ENCODE measurements around the gene SLC17A9.
A peak's percentile ranks its signal among the peaks of the same experiment; 100 is the strongest.

DNA sequence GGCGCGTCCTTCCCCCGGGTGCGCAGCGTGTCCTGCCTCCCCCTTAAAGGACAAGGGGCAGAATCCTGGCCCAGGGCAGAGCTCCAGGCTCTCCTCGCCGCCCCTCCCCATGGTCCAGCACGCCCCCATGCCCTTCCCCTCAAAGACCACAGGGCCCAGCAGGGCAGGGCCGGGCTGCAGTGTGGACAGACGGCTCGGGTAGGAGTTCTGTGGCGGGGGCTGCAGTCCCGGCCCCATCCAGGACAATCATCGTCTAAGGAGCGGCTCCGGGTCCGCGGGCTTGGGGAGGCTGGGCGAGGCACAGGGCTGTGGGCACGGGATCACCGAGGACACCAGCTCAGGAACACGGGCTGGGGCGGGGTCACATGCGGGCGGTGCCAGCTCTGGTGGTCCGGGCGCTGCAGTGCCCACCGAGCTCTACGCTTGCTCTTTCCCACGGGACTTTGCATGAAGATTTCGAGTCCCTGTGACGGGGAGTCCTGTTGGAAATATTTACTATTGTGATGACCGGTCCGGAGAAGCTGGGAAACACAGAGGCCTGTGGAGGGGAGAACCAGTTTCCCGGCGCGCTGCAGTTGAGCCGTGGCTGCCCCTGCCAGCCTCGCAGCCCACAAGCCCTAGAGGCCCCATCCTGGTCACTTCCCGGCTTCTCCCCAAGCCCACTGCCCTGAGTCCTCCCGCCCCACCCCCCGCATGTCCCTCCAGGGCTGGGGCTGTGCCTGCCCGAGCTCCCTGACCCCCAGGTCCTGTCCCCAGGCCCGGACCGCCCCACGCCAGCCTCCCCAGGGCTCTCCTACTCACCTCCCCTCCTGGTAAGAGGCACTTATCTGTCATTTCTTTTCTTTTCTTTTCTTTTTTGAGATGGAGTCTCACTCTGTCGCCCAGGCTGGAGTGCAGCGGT is 20.6 kb downstream of the SLC17A9 start:
- TF ChIP-seq, protein P1, sequence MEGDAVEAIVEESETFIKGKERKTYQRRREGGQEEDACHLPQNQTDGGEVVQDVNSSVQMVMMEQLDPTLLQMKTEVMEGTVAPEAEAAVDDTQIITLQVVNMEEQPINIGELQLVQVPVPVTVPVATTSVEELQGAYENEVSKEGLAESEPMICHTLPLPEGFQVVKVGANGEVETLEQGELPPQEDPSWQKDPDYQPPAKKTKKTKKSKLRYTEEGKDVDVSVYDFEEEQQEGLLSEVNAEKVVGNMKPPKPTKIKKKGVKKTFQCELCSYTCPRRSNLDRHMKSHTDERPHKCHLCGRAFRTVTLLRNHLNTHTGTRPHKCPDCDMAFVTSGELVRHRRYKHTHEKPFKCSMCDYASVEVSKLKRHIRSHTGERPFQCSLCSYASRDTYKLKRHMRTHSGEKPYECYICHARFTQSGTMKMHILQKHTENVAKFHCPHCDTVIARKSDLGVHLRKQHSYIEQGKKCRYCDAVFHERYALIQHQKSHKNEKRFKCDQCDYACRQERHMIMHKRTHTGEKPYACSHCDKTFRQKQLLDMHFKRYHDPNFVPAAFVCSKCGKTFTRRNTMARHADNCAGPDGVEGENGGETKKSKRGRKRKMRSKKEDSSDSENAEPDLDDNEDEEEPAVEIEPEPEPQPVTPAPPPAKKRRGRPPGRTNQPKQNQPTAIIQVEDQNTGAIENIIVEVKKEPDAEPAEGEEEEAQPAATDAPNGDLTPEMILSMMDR (conservative IDR thresholded peaks at IDR 0.05; ENCODE audit: low read depth in 2 of 2) = no peak
- TF ChIP-seq EZH2 (IDR thresholded peaks at IDR 0.05; ENCODE audit: low read depth, unreplicated experiment) (peak; percentile 35), EZH2phosphoT487 (IDR thresholded peaks at IDR 0.05; ENCODE audit: unreplicated experiment) (no peak), POLR2AphosphoS5 (IDR thresholded peaks at IDR 0.05; ENCODE audit: low read depth) (no peak), ZNF114 (CRISPR knock-in tag; IDR thresholded peaks at IDR 0.05) (no peak), CREB1 (CRISPR knock-in tag; IDR thresholded peaks at IDR 0.05; ENCODE audit: low read depth) (no peak), NANOG (IDR thresholded peaks at IDR 0.05; ENCODE audit: borderline replicate concordance) (no peak)
- TF ChIP-seq, protein P2, sequence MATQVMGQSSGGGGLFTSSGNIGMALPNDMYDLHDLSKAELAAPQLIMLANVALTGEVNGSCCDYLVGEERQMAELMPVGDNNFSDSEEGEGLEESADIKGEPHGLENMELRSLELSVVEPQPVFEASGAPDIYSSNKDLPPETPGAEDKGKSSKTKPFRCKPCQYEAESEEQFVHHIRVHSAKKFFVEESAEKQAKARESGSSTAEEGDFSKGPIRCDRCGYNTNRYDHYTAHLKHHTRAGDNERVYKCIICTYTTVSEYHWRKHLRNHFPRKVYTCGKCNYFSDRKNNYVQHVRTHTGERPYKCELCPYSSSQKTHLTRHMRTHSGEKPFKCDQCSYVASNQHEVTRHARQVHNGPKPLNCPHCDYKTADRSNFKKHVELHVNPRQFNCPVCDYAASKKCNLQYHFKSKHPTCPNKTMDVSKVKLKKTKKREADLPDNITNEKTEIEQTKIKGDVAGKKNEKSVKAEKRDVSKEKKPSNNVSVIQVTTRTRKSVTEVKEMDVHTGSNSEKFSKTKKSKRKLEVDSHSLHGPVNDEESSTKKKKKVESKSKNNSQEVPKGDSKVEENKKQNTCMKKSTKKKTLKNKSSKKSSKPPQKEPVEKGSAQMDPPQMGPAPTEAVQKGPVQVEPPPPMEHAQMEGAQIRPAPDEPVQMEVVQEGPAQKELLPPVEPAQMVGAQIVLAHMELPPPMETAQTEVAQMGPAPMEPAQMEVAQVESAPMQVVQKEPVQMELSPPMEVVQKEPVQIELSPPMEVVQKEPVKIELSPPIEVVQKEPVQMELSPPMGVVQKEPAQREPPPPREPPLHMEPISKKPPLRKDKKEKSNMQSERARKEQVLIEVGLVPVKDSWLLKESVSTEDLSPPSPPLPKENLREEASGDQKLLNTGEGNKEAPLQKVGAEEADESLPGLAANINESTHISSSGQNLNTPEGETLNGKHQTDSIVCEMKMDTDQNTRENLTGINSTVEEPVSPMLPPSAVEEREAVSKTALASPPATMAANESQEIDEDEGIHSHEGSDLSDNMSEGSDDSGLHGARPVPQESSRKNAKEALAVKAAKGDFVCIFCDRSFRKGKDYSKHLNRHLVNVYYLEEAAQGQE (IDR thresholded peaks at IDR 0.05; ENCODE audit: unreplicated experiment) = no peak
